Measurements from ENCODE around the gene PTP4A2.

DNA sequence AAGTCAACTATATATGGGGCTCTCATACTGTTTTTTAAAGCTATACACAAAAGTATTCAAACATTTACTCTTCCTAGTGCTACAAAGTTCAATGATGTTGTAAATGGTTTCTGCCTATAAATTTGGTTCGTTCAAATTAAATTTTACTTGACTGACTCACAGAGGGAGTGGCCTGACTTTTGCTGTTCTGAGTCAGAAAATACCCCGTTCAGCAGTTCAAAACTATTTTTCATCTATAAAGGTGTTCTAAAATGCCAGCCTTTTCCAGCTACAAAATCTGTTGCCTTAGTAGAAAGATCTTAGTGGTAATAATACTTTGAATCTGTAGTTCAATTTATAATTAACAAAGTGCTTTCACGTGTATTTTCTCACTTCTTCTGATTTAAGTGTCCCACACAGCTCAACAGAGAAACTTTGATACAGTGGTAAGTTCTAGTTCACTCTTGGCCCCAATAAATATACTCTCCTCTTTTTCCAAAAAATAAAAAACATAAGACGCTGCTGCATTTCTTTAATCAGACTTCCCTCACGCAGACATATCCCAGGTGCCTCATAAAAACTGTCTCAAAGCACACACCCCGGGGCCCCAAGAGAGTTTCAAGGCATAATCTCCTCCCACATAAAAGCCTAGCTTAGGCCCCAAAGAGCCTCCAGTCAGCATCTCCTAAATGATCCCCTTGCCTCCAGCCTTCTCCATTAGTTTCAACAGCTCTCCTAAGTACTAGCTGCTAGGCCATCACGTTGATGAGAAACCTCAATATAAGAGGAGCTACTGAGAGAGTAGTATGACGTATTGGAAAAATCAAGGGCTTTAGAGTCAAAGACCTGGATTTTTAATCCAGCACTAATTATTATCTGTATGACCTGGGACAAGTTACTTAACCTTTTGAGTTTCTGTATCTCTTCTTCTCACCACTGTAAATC is 3.2 kb downstream of the PTP4A2 start:
- no peak for TF ChIP-seq CTCF (IDR thresholded peaks at IDR 0.05)
- TF ChIP-seq EZH2 (IDR thresholded peaks at IDR 0.05; ENCODE audit: borderline replicate concordance, insufficient read depth, low read depth, low read length, poor library complexity, severe bottlenecking) = no peak
